LHCN-M2 (cell line): ENCODE data around the gene IFNAR1. TPM values are rescaled to one million over a fixed set of nuclear protein-coding genes. Genes with fewer than 3 reads are reported as not detected.
"Not testable (repeated sequence)": the region's sequence is repeated elsewhere in the genome, so short reads cannot be mapped to it uniquely, and the experiment has no call there.

Experiments used
- DNase-seq: peaks from one replicate; pipeline ENCODE4 v3.0.0-alpha.2; 2012; ENCODE audit warnings: low read depth
- total RNA-seq: library from RNA; depleted of rRNA; stranded (reverse); fragments of >200 nt; gene quantifications from 2 replicates; pipeline ENCODE4 v1.2.3, GENCODE V29; 2014

Gene IFNAR1
- total RNA-seq, 1 experiment from 2014 or later: 20.3 TPM

- DNase-seq: no peak
Observed at GRCh38 chr21:33305938-33306337, 18.8 kb upstream of the IFNAR1 start.

GRCh38 chr21:33308586-33309490 lies 15.9 kb upstream of the IFNAR1 start:
- DNase-seq: peak; percentile 100

GRCh38 chr21:33309778-33310177 lies 15.0 kb upstream of the IFNAR1 start:
- no peak for DNase-seq

GRCh38 chr21:33312121-33312520 lies 12.6 kb upstream of the IFNAR1 start:
- DNase-seq: no peak

GRCh38 chr21:33313183-33313582 lies 11.6 kb upstream of the IFNAR1 start:
- DNase-seq: no peak

- DNase-seq: no peak
Observed at GRCh38 chr21:33313611-33314010, 11.2 kb upstream of the IFNAR1 start.

- peak; percentile 62 for DNase-seq
Observed at GRCh38 chr21:33314111-33314510, 10.7 kb upstream of the IFNAR1 start.

GRCh38 chr21:33315946-33316710 lies 8.6 kb upstream of the IFNAR1 start:
- no peak for DNase-seq

GRCh38 chr21:33317145-33317544 lies 7.6 kb upstream of the IFNAR1 start:
- no peak for DNase-seq

GRCh38 chr21:33317786-33318486 lies 6.8 kb upstream of the IFNAR1 start:
- no peak for DNase-seq

- not testable (repeated sequence) for DNase-seq
Observed at GRCh38 chr21:33321005-33321404, 3.8 kb upstream of the IFNAR1 start.

GRCh38 chr21:33323610-33324009 lies 1.2 kb upstream of the IFNAR1 start:
- not testable (repeated sequence) for DNase-seq

- peak; percentile 82 for DNase-seq
Observed at GRCh38 chr21:33325222-33326067, 675 bp downstream of the IFNAR1 start.

GRCh38 chr21:33327326-33327725 lies 2.6 kb downstream of the IFNAR1 start:
- no peak for DNase-seq

GRCh38 chr21:33327792-33328433 lies 3.1 kb downstream of the IFNAR1 start:
- DNase-seq: no peak

GRCh38 chr21:33330726-33331125 lies 6.0 kb downstream of the IFNAR1 start:
- no peak for DNase-seq

GRCh38 chr21:33332143-33332542 lies 7.4 kb downstream of the IFNAR1 start:
- DNase-seq: no peak

- no peak for DNase-seq
Observed at GRCh38 chr21:33334191-33334590, 9.4 kb downstream of the IFNAR1 start.

- DNase-seq: no peak
Observed at GRCh38 chr21:33334824-33335223, 10.1 kb downstream of the IFNAR1 start.

GRCh38 chr21:33339135-33339534 lies 14.4 kb downstream of the IFNAR1 start:
- no peak for DNase-seq

GRCh38 chr21:33339918-33340317 lies 15.1 kb downstream of the IFNAR1 start:
- no peak for DNase-seq
